Mesothelial cell of epicardium (in vitro differentiated cells): ENCODE measurements around the gene LRPPRC. TPM values are rescaled to one million over a fixed set of nuclear protein-coding genes. Genes with fewer than 3 reads are reported as not detected.

Experiments used
- DNase-seq, 2 experiments: peaks; one replicate each; pipeline ENCODE4 v3.0.0; 2021; ENCODE audit warnings: low spot score in 2 of 2; ENCODE audit not compliant: unreplicated experiment in 2 of 2
- H3K27ac Mint-ChIP-seq: 2 replicates; pipeline ENCODE4 v1.8.0; 2021; ENCODE audit warnings: mixed read lengths
- H3K27me3 Mint-ChIP-seq: 2 replicates; pipeline ENCODE4 v1.8.0; 2021; ENCODE audit warnings: low read depth, mixed read lengths
- H3K36me3 Mint-ChIP-seq: 2 replicates; pipeline ENCODE4 v1.8.0; 2021; ENCODE audit warnings: mixed read lengths
- H3K4me1 Mint-ChIP-seq: 2 replicates; pipeline ENCODE4 v1.8.0; 2021; ENCODE audit warnings: mixed read lengths
- H3K4me3 Mint-ChIP-seq: 2 replicates; pipeline ENCODE4 v1.8.0; 2021; ENCODE audit warnings: mild to moderate bottlenecking, moderate library complexity, mixed read lengths
- H3K9me3 Mint-ChIP-seq: 2 replicates; pipeline ENCODE4 v1.8.0; 2021; ENCODE audit warnings: mixed read lengths
- total RNA-seq: library from RNA; stranded (reverse); gene quantifications from 3 replicates; pipeline ENCODE4 v1.2.1, GENCODE V29; 2021
- TF ChIP-seq, protein P1 (sequence below): fragments of 200-600 bp; sonication (generic); IDR thresholded peaks from one replicate; pipeline ENCODE4 v1.5.0; 2021; ENCODE audit warnings: antibody characterized with exemption; ENCODE audit not compliant: unreplicated experiment

LRPPRC gene
- total RNA-seq, 1 donor from 2014 or later, result 99.9 TPM

- no peaks in the 10 kb centered on the region for H3K9me3 Mint-ChIP-seq
- H3K36me3 Mint-ChIP-seq, result no peaks in the 10 kb centered on the region
- TF ChIP-seq, protein P1, sequence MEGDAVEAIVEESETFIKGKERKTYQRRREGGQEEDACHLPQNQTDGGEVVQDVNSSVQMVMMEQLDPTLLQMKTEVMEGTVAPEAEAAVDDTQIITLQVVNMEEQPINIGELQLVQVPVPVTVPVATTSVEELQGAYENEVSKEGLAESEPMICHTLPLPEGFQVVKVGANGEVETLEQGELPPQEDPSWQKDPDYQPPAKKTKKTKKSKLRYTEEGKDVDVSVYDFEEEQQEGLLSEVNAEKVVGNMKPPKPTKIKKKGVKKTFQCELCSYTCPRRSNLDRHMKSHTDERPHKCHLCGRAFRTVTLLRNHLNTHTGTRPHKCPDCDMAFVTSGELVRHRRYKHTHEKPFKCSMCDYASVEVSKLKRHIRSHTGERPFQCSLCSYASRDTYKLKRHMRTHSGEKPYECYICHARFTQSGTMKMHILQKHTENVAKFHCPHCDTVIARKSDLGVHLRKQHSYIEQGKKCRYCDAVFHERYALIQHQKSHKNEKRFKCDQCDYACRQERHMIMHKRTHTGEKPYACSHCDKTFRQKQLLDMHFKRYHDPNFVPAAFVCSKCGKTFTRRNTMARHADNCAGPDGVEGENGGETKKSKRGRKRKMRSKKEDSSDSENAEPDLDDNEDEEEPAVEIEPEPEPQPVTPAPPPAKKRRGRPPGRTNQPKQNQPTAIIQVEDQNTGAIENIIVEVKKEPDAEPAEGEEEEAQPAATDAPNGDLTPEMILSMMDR, result peak; percentile 83
- H3K4me3 Mint-ChIP-seq, result no peak overlapping the region
- no peaks in the 10 kb centered on the region for H3K4me1 Mint-ChIP-seq
- H3K27me3 Mint-ChIP-seq, result peaks cover 21% of the 10 kb centered on the region
- DNase-seq, result peak in 1 of 2 experiments; percentile 71
- H3K27ac Mint-ChIP-seq, result no peak overlapping the region
These were observed 117.9 kb downstream of the LRPPRC start for GRCh38 chr2:43877782-43878464.

GRCh38 chr2:43874776-43875451 lies 120.9 kb downstream of the LRPPRC start:
- TF ChIP-seq, protein P1, result no peak
- peaks cover 51% of the 10 kb centered on the region for H3K27me3 Mint-ChIP-seq
- no peak overlapping the region for H3K27ac Mint-ChIP-seq
- no peaks in the 10 kb centered on the region for H3K4me1 Mint-ChIP-seq
- H3K4me3 Mint-ChIP-seq, result no peak overlapping the region
- H3K36me3 Mint-ChIP-seq, result no peaks in the 10 kb centered on the region
- no peak for DNase-seq
- H3K9me3 Mint-ChIP-seq, result peaks cover 5% of the 10 kb centered on the region

DNA sequence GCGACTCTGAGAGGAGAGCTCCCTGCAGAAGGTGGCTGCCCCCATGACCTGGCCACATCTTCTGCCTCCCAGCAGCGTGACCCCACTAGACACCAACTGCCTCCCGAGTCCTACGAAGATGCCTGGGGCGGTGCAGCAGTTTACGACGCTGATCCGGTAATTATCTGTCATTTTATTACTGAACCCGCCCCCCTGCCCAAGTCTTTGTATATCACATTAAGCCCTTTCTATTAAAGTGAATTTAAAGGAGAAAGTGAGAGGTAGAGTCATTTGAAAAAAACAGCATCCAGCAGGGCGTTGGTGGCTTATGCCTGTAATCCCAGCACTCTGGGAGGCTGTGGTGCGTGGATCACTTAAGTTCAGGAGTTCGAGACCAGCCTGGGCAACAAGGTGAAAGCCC lies 123.6 kb downstream of the LRPPRC start:
- Mint-ChIP-seq H3K36me3 (no peaks in the 10 kb centered on the region), H3K4me1 (no peaks in the 10 kb centered on the region), H3K4me3 (no peak overlapping the region), H3K9me3 (peaks cover 8% of the 10 kb centered on the region), H3K27ac (no peak overlapping the region), H3K27me3 (peaks cover 72% of the 10 kb centered on the region)
- TF ChIP-seq, protein P1, result no peak
- no peak for DNase-seq

DNA sequence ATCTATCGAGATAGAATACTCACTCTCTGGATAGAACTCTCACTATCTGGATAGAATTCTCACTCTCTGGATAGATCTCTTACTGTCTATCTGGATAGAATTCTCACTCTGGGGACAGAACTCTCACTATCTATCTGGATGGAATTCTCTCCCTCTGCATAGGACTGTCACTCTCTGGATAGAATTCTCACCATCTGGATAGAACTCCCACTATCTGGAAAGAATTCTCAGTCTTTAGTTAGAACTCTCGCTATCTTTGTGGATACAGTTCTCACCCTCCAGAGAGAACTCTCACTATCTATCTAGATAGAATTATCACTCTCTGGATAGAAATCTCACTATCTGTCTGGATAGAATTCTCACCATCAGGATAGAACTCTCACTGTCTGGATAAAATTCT lies 140.5 kb downstream of the LRPPRC start:
- Mint-ChIP-seq H3K27ac (no peak overlapping the region), H3K4me1 (no peaks in the 10 kb centered on the region), H3K4me3 (no peak overlapping the region), H3K27me3 (peaks cover 61% of the 10 kb centered on the region), H3K36me3 (no peaks in the 10 kb centered on the region), H3K9me3 (peaks cover 3% of the 10 kb centered on the region)
- TF ChIP-seq, protein P1, result no peak
- no peak for DNase-seq

GRCh38 chr2:43854671-43855070 lies 141.1 kb downstream of the LRPPRC start:
- Mint-ChIP-seq H3K4me1 (no peaks in the 10 kb centered on the region), H3K4me3 (no peak overlapping the region), H3K27me3 (peaks cover 56% of the 10 kb centered on the region), H3K27ac (no peak overlapping the region), H3K9me3 (no peaks in the 10 kb centered on the region), H3K36me3 (no peaks in the 10 kb centered on the region)
- peak in 1 of 2 experiments; percentile 19 for DNase-seq
- TF ChIP-seq, protein P1, result no peak
